Skeletal muscle cell (primary cell): Measurements from ENCODE around the gene CDCA3.

Experiments used
- DNase-seq: peaks from one replicate; pipeline ENCODE4 v3.0.0-alpha.2; 2010; ENCODE audit warnings: low read depth
- H3K4me3 ChIP-seq: 2 replicates; pipeline ENCODE4 v1.5.1; 2011; ENCODE audit warnings: low read depth, mild to moderate bottlenecking, control low read depth, low read length, moderate library complexity

Gene CDCA3

DNA sequence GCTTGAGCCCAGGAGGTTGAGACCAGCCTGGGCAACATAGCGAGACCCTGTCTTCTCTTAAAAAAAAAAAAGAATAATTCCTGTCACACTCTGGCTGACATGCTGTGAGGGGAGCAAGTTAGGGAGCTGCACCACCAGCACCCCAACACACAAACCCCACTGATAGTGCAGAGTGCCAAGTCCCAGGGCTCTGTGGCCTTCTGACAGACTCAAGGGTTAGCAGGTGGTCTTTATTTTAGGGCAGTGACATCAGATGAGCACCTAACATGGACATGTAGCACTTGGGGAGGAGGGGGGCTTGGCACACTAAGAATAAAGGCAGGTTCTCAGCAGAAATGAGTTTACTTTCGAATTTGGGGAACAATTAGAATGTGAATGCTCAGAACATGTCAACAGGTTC is 7.7 kb upstream of the CDCA3 start:
- no peak for DNase-seq
- H3K4me3 ChIP-seq, result no peak overlapping the region

DNA sequence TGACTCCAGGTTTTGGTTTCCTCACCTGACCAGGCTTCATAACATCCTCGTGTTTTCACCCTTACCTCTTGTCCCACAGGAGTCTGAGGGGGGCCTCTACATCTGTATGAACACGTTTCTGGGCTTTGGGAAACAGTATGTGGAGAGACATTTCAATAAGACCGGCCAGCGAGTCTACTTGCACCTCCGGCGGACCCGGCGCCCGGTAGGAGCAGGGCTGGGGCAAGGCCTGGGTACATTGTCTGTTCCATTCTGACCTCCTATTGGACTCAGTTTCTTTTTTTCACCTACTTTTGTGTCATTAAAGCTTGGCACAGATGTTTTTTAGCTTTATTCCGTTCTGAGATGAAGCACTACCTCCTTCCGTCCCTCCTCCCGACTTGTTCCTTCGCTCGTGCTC is 4.2 kb upstream of the CDCA3 start:
- no peak for DNase-seq
- H3K4me3 ChIP-seq, result no peak overlapping the region

DNA sequence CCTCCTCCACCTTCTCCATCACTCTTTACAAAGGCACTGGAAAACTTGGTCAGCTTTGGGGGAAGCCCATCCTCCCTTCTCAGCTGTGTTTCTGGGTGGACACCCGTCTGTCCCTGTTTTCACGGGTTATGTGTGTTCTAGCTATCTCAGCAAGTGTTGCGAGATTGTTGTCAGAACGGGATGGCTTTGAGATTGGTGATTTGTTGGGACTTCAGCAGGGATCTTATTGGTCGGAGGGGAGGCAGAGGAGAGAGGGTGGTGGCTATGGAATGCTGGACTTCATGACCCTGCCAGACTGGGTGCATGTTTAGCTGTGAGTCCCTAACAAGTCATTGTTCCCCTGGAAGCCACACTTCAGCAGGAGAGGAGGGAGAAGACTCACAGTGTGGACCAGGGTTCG is 3.0 kb upstream of the CDCA3 start:
- DNase-seq, result no peak
- H3K4me3 ChIP-seq, result no peak overlapping the region

DNA sequence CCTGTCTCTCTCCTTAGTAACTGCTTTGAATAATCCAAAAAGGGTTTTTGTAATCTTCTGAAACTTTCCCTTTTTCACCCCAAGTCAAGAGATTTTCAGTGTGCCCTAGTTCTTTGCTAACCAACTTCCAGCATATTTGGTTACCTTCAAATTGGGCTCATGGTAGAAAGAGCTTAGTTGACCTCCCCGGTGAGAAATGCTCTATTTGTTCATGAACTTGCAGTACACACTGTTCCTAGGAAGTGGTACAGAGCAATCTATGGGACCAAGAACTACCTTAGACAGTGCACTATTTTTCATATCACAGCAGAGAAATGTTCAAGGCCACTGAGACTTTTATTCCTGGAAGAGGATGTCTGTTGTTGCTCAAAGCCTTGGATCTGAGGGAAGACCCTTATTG is 2.5 kb upstream of the CDCA3 start:
- no peak overlapping the region for H3K4me3 ChIP-seq
- no peak for DNase-seq

DNA sequence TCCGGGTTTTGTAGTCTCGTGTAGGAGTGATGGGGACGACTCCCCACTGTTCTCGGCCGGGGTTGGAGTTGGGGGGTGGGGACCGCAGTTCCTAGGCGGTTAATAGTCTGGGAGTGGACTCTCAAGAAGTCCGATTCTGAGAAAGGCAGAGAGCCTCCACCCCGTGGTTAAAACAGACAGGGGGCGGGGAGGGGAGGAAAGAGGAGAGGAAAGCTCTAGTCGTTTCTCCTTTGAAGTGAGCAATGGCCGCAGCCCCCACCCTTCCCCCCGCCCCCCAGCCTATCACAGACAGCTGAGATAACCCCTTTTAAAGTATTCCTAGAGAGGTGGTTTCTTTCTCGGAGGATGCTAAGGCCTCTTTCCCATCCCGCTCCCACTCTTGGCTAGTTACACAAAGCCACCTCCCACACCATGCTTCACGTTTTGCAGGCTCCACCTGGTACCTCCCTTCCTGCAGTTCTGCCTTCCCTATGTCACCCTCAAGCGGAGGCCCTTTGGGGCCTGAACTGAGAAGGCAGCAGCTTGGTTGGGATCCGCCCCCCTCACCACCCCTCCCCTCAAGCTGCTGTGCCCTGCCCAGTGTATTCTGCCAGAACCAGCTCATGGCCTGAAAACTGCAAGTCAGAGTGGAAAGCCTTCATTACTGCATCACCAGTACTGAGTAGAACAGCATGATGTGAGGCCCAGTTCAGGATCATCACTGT is 1.7 kb upstream of the CDCA3 start:
- peak overlapping the region; percentile 61 for H3K4me3 ChIP-seq
- peak; percentile 51 for DNase-seq

DNA sequence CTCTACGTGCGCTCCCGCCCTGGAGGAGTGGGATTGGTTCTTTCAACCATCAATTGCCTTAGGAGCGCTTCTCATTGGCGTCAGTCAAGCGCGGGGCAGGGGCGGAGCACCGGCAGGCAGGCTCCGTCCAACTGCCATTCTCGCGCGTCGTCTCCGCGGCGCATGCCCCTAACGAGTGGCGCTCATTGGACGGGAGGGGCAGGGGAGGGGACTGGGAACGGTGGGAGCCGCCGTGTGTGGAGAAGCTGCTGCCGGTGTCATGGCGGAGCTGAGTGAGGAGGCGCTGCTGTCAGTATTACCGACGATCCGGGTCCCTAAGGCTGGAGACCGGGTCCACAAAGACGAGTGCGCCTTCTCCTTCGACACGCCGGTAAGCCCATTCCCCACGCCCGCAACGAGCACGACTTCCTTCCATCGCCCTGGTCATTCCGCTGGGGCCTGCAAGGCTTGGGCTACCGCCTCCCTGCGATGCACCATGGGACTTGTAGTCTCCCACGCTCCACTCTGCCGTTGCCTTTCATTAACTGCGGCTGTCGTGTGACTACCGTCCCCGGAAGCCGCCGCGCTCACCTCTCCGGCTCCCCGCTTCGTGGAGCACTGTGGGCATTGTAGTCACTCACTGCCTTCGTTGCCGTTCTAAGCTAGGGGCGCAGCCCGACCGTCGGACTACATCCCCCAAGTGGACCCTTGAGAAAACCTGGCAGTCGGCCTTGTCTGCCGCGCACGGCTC is 1.0 kb upstream of the CDCA3 start, which contains the start of gene USP5:
Gene USP5, plus strand, starts transcription at position 230 of the 730 bp plus-strand sequence. Its CDS starts 30 bp downstream, at position 260.
- H3K4me3 ChIP-seq, result peak within 1 kb of the TSS; percentile 61
- peak; percentile 99 for DNase-seq

DNA sequence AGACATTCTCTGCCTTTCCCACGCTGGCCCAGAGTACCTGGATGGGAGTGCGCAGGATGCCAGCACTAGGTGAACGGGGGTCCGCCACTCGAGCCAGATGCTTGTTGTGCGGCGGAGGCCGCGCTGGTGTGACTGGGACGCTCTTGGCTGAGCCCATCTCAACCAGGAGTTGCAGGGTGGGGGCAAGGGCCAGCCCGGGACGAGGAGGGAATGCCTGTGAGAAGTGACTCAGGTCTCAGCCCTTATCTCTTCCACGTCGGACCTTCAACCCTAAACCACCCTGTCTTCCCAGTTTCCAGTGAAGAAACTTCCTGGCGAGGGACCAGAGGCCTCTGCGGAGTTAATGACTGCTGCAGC is 312 bp downstream of the CDCA3 start:
- no peak for DNase-seq
- H3K4me3 ChIP-seq, result peak overlapping the region; percentile 61

DNA sequence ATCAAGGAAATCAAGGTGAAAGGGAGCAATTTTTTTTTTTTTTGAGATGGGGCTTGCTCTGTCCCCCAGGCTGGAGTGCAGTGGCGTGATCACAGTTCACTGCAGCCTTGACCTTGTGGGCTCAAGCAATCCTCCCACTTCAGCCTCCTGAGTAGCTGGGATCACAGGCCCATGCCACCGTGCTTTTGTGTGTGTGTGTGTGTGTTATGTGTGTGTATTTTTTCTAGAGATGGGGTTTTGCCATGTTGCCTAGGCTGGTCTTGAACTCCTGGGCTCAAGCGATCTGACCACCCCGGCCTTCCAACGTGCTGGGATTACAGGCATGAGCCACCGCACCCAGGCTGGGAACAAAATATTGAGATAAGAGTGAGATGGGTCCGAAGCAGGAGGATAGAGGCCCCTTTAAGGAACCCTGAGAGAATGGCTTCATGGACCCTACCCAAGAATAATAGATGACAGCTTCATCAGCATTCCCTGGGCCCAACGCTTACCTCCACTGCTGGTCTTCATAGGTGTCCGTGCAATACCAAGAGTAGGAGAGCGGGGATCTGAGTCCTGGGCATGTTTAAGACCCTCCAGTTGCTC is 1.0 kb downstream of the CDCA3 start:
- H3K4me3 ChIP-seq, result peak overlapping the region; percentile 61
- DNase-seq, result no peak

DNA sequence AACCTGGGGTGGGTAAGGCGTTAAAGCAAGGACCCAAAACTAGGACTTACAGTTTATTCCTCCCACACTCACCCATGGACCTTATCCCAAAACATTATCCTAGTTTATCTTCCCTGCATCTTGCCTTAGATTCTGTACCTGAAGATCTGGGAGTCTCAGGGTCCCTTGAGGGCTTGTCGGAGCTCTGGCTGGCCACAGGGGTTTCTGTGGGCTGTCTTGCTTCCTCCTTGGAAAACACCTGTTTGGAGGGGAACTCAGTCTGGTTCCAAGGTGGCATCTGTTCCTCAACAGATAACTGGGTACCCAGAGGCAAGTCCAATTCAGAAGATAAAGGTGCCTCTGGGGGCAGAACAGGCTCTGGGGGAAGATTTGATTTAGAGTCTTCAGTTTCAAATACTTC is 1.7 kb downstream of the CDCA3 start:
- H3K4me3 ChIP-seq, result no peak overlapping the region
- no peak for DNase-seq

DNA sequence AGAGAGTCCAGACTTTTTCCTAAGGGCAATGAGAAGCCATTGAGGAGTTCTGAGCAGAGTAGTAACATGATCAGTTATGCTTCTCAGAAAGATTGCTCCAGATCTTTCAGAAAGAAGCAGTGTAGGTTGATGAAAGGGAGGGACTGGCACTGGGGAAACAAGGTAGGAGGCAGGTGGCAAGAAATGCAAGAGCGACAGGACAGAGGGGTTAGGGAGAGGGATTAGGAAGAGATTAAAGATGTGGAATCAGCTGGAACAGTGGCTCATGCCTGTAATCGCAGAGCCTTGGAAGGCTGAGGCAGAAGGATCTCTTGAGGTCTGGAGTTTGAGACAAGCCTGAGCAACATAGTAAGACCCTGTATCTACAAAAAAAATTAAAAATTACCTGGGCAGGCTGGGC is 3.4 kb downstream of the CDCA3 start:
- no peak for DNase-seq
- H3K4me3 ChIP-seq, result no peak overlapping the region

DNA sequence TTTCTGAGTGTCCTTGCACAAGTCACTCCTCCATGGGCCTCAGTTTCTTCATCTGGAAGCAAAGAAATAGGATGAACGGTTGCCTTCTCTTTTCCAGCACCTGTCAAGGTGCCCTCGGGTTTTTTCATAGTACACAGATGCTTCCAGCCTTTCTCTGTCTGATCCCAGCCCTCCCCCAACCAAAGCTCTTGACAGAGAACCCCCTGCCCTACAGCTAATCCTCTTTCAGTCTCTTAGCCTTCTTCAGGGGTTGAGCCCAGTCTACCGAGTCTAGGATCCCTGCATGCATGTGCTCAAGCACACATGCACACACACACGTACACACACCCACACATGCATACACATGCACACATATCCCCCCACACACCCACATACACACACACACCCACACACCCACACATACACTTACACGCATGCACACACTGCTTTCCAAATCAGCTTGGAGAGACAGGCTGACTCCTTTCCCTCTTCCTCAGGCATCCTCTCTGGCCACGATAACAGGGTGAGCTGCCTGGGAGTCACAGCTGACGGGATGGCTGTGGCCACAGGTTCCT is 4.7 kb downstream of the CDCA3 start:
- DNase-seq, result no peak
- no peak overlapping the region for H3K4me3 ChIP-seq

DNA sequence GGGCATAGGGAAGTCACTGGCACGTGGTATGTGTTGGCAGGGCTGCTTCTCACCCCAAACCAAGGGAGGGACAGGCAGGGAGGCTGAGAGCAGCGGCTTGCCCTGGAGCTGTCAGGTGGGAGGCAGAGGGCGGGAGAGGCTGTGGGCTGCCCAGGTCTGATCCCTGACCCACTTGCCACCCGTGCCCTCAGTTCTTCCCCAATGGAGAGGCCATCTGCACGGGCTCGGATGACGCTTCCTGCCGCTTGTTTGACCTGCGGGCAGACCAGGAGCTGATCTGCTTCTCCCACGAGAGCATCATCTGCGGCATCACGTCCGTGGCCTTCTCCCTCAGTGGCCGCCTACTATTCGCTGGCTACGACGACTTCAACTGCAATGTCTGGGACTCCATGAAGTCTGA is 5.7 kb downstream of the CDCA3 start:
- H3K4me3 ChIP-seq, result no peak overlapping the region
- no peak for DNase-seq

DNA sequence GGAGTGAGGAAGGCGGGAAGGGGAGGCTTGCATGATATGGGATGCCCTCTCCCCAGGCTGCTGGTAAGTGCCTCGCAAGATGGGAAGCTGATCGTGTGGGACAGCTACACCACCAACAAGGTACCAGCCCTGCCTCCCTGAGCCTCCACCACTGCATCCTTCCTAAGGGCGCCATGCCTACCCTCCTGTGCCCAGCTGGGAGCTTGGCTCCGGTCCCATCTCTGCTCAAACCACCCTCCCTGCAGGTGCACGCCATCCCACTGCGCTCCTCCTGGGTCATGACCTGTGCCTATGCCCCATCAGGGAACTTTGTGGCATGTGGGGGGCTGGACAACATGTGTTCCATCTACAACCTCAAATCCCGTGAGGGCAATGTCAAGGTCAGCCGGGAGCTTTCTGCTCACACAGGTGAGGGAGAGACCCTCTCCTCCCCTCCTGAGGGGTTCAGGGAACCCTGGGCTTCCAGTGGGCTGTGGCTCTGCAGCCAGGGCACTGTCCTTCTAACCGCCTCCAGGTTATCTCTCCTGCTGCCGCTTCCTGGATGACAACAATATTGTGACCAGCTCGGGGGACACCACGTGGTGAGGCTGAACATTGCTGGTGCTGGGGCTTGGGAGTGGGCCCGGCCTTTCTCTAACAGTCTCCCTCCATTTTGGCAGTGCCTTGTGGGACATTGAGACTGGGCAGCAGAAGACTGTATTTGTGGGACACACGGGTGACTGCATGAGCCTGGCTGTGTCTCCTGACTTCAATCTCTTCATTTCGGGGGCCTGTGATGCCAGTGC is 7.8 kb downstream of the CDCA3 start:
- no peak overlapping the region for H3K4me3 ChIP-seq
- no peak for DNase-seq

DNA sequence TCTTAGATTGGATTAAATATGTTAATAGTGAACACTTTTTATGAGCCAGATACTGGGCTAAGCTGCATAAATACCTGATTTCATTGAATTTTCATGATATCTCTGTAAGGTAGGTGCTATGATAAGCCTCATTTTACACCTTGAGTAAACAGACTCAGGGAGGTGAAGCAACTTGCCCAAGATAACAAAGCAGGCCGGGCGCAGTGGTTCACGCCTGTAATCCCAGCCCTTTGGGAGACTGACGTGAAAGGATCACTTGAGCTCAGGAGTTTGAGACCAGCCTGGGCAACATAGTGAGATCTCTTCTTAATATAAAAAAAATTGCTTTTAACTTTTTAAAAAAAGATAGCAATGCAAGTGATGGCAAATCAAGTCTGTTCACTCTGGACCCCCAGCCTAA is 9.0 kb downstream of the CDCA3 start:
- DNase-seq, result no peak
- no peak overlapping the region for H3K4me3 ChIP-seq

DNA sequence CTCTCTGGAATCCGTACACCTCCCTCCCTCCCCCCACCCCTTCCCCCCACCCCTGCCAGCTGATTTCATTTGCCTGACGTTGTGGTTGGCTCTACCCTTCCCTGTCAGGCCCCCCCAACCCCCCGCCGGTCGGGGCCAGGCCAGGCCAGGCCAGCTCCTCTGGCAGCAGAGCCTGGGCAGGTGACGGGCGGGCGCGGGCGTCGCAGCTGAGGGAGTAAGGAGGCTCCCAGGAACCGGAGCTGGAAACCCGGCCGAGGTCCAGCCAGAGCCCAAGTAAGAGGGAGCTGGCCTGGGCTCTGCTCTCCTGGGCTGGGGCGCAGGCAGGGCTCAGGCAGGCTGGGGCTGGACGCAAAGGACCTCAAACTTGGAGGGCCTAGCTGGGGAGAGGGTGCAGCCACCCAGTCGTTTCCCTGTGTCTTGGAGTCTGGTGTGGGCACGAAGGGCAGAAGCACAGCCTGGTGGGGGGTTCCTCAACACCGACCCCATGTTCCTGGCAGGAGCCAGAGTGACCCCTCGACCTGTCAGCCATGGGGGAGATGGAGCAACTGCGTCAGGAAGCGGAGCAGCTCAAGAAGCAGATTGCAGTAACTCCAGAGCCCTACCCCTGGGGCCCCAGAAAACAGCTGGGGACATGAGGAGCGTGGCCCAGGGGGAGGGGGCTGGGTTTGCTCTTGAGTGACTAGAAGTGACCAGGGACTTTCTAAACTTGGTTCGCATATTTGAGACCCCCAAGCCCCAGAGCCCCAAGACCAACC is 10.1 kb downstream of the CDCA3 start, which contains the start of gene GNB3:
Gene GNB3, plus strand, starts transcription at position 165 of the 755 bp plus-strand sequence. Its CDS starts 363 bp downstream, at position 528.
- no peak for DNase-seq

DNA sequence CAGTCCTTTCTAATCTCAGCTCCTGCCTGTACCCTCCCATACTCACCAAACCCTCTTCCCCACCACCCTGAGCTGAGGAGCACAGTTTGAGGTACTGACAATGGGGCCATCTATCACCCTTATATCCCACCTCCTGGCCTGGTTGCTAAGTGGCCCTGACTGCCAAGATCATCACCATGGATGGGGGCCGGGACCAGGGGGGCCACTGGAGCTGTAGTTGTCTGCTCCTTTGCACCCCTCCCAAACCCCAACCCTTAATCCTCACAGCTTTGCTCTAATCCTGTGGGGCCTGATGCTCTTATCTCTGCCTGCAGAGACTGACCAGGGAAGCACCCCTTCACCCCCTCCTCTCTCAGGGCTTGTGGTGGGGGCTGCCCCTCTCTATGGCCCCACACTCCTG is 10.8 kb downstream of the CDCA3 start:
- no peak overlapping the region for H3K4me3 ChIP-seq
- DNase-seq, result no peak

More for the DNA sequence above, 10.1 kb downstream of the CDCA3 start, which contains the start of gene GNB3:
- H3K4me3 ChIP-seq, result no peak within 1 kb of the TSS

DNA sequence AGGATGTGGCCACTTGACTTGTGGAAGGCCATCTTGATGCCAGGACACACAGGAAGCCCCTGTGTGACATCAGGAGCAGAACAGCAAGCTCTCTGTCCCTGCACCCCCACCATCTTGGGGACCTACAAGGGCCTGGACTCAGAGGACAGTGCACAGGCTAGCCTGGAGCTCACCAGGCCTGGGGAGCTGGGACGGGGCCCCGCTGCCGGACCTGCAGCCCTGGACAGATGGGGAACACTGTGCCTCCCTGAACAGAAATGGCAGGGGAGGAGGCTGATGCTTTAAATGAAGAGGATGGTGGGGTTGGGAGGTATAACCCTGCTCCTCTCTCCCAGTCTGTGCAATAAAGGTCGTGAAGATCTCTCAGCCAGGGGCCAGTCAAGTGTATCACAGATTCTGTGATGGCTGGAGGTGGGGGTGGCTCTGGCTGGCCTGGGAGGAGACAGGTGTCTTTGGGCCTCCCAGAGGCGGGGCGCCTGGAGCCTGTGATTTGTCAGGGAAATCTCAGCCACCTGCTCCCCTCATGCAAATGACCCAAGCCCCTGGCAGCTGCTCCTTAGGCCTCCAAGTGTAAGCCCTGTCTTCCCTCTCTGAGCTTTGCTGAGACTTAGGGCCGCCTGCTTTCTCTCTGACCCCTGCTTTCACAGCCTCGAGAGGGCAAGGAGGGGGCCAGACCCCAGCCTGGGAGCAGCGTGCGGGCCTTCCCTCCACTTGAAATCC is 11.4 kb downstream of the CDCA3 start:
- DNase-seq, result no peak
- no peak overlapping the region for H3K4me3 ChIP-seq

DNA sequence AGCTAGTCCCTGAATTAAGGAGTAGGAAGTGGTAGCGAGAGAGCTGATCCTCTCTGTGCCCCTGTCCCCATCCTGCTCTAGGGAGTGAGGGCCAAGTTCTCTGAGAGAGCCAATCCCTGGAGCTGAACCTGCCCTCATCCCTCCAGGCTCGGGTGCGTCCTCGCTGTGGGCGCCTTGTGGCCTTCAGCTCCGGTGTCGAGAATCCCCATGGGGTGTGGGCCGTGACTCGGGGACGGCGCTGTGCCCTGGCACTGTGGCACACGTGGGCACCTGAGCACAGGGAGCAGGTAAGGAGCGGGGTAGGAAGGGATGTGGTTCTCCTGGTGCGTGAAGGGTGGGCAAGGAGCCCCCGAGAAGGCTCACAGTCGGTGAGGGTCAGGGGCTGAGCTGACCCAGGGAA is 12.2 kb downstream of the CDCA3 start:
- no peak overlapping the region for H3K4me3 ChIP-seq
- DNase-seq, result no peak
